GM13977 (cell line): Measurements from ENCODE around the gene LPCAT4.
"Not testable (repeated sequence)": the region's sequence is repeated elsewhere in the genome, so short reads cannot be mapped to it uniquely, and the experiment has no call there.

Source experiments
- DNase-seq: peaks from one replicate; pipeline ENCODE4 v3.0.0; 2012; ENCODE audit warnings: low spot score
- in situ Hi-C: fragments of 300-500 bp; cut with MboI; formaldehyde crosslinking; loops from one replicate; pipeline ENCODE4 v1.12.0; 2022; ENCODE audit warnings: low sequenced_read_pairs, low pct_unique_long_range_greater_than_20kb, mixed read lengths, inconsistent platforms; ENCODE audit not compliant: unreplicated experiment
- TF ChIP-seq, protein P1 (sequence below): IDR thresholded peaks from 2 replicates; pipeline ENCODE4 v1.5.1; 2012; ENCODE audit warnings: mild to moderate bottlenecking, control low read depth; ENCODE audit not compliant: insufficient read depth; ENCODE audit errors: extremely low read depth, missing control alignments

The LPCAT4 gene, protein sequence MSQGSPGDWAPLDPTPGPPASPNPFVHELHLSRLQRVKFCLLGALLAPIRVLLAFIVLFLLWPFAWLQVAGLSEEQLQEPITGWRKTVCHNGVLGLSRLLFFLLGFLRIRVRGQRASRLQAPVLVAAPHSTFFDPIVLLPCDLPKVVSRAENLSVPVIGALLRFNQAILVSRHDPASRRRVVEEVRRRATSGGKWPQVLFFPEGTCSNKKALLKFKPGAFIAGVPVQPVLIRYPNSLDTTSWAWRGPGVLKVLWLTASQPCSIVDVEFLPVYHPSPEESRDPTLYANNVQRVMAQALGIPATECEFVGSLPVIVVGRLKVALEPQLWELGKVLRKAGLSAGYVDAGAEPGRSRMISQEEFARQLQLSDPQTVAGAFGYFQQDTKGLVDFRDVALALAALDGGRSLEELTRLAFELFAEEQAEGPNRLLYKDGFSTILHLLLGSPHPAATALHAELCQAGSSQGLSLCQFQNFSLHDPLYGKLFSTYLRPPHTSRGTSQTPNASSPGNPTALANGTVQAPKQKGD

DNA sequence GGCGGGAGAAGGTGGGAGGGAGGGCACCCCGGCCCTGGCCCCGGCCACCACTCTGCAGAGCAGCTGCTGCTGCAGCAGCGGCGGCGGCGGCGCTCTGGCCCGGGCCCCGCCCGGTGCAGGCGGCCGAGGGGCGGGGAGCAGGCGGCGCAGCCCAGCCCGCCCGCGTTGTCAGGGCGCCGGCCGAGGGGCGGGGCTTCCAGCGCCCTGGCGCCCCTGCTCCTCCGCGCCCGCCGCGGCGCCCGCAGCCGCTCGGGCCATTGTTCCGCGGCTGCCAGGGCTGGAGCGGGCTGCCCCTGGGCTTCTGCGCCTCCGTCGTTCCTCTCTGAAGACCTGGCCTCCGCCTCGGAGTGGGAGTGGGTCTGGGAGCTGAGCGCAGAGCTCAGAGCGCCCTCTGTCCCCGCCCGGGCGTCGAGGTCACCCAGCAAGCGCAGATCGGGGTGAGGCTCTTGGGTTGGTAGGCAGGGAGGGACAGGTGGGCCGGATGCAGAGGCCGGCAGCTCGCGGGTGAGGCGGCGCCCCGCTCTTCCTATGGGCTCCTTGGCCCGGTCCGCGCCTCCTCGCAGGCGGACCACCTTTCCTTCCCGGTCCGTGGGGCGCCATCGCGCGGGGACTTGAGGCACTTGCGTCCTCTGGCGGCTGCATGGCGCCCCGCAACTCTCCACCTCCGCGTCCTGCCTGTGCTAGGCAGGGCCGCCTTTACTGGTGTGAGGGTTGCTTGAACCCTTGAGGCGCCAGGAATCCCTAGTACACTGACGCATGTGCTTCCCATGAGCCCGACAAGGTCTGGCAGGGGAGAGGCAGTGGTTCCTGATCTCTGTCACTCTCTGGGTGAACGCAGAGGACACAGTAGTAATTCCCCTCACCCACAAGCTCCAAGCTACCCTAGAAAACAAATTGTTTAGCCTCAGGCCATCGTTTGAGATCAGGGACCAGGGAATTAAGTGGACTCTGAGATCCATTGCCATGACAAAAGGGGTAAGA lies at the start of gene LPCAT4:
Gene LPCAT4 (minus strand): TSS at position 96 of the 981 bp plus-strand sequence. CDS start 96 bp downstream, outside the sequence.
- DNase-seq: peak; percentile 98
- in situ Hi-C loops: loop anchor here (25.0 kb wide), 1 partner anchor 220 kb away; the partner anchor contains the start of gene GOLGA8B
- TF ChIP-seq, protein P1, sequence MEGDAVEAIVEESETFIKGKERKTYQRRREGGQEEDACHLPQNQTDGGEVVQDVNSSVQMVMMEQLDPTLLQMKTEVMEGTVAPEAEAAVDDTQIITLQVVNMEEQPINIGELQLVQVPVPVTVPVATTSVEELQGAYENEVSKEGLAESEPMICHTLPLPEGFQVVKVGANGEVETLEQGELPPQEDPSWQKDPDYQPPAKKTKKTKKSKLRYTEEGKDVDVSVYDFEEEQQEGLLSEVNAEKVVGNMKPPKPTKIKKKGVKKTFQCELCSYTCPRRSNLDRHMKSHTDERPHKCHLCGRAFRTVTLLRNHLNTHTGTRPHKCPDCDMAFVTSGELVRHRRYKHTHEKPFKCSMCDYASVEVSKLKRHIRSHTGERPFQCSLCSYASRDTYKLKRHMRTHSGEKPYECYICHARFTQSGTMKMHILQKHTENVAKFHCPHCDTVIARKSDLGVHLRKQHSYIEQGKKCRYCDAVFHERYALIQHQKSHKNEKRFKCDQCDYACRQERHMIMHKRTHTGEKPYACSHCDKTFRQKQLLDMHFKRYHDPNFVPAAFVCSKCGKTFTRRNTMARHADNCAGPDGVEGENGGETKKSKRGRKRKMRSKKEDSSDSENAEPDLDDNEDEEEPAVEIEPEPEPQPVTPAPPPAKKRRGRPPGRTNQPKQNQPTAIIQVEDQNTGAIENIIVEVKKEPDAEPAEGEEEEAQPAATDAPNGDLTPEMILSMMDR: peak; percentile 96

DNA sequence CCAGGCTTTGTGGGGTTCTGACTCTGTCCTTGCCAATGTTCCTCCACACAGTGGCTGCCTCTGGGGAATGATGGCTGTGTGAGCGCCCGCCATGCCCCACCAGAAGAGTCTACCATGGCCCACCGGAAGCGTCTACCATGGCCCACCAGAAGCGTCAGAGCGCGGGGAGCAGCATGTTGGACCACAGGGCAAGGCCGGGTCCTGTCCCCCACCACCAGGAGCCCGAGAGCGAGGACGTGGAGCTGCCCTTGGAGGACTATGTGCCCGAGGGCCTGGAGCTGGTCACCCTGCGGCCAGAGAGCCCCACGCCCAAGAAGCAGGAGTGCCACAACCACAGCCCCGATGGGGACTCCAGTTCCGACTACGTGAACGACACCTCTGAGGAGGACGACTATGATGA lies 42.5 kb upstream of the LPCAT4 start:
- DNase-seq, in situ Hi-C loops: not testable (repeated sequence)

DNA sequence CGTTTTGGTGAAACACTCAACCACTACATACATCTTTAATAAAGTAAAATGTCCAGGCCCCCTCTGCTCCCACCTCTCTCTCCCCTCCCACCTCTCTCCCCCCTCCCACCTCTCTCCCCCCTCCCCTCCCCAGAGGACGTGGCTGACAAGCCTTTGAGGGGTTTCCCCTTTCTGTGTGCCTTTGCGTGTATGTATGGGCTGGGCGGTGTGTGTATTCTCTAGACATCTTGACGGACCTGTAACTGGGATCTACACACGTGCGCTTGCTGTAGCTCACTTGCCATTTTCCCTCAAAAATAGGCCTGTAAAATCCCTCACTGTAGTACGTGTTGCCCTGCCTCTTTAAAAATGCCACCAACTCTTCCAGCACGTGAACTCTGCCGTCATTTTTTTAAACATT lies 42.0 kb upstream of the LPCAT4 start:
- in situ Hi-C loops, DNase-seq: not testable (repeated sequence)

DNA sequence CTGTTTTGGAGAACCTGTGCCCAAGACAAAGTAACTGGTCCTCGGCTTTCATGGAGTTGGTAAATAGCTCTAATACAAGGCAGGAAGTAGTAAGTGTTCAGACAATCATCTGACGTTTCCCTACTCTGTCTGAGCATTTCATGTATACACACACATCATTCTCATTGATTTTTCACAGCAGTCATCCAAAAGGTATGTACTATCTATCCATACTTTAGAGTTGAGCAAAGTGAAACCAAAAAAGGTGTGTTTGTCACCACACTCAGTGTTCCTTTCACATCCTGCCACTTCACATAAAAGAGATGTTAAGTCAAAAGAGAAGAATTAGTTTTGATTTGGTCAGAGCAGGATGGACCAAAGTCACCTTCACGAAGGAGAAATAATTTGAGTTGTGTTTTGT lies 36.9 kb upstream of the LPCAT4 start:
- DNase-seq, in situ Hi-C loops: not testable (repeated sequence)

DNA sequence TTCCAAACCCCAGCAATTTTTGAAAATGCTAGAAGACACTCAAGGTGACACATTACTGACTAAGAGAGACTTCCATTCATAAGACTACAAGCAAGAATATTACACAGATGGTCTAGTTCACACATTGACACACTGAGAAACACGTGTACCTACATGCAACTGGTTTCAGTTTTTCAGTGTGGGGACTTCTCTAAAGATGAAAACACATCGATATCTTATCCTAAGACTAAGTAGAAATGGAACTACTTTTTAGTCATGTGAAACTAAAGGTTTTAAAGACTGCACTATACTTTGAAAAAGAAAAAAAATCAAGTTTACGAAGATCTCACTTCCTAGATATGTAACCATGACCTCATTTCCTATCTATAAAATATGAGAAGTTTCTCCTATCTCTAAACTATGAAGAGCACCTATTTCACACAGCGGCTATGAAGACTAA lies 36.2 kb upstream of the LPCAT4 start:
- DNase-seq, in situ Hi-C loops: not testable (repeated sequence)

DNA sequence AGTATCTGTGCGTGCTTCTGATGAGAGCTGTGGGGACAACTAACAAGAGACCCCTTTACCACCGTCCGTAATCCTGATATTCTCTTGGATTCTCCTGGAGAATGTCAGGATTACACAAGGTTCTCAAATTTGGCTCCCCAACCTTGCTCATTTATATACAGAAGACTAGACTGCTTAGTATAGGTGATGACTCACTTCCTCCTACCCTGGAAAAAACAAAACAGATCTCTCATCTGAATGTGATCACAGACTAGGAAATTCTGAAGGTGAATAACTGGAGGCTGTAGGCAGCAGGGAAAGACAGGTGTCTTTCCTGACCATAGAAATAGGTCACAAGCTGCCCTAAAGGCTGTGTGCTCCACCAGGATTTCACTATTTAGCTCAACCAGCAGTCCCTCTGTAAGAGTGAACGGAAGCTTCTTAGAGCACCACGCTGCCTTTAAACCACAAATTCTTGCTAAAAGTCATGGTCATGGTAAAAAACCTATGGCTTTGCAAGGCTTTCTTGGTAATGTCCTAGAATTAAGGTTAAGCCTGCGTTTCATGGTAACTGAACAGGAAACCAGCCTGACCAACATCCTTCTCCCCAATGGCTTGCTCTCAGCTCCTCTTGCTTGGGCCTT lies 30.8 kb upstream of the LPCAT4 start:
- in situ Hi-C loops, DNase-seq: not testable (repeated sequence)

DNA sequence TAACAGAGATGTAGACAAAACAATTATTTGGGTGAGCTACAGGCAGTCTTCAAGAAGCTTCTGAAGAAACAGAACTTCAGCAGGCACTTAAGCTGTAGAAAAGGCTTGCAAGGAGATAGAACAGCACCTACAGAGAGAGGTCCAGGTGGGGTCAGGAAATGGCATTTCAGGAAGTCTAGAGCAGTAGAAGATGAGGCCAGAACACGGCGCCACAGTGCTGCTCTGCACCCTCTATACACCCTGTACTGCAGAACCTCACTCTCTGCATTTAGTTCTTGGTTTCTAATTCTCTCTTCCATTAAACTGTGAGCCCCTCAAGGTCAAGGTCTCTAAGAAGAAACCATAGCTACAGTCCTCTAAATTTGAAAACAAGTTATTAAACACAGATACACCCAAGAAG lies 26.0 kb upstream of the LPCAT4 start:
- DNase-seq, in situ Hi-C loops: not testable (repeated sequence)

DNA sequence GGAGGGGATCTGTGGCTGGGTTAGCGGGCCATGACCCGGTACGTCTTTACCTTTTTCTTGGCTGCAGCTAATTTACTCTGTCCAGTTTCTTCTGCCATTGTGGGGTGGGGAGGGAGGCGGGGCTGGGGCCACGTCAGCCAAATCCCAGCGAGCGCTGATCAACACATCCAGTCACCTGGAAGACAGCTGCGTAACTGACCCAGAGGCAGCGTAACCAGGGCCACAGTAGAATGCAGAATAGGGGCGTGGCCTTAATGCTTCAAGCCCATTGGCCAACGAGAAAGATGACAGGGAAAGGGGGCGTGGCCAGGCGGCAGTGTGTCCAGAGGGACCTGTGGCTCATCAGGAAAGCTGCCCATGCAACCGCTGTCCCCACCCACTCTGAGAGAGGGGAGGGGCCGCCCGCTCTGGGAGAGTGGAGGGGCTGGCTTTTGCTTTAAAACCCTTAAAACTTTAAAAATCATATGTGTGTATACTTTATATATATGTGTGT lies 22.6 kb upstream of the LPCAT4 start:
- in situ Hi-C loops, DNase-seq: not testable (repeated sequence)

DNA sequence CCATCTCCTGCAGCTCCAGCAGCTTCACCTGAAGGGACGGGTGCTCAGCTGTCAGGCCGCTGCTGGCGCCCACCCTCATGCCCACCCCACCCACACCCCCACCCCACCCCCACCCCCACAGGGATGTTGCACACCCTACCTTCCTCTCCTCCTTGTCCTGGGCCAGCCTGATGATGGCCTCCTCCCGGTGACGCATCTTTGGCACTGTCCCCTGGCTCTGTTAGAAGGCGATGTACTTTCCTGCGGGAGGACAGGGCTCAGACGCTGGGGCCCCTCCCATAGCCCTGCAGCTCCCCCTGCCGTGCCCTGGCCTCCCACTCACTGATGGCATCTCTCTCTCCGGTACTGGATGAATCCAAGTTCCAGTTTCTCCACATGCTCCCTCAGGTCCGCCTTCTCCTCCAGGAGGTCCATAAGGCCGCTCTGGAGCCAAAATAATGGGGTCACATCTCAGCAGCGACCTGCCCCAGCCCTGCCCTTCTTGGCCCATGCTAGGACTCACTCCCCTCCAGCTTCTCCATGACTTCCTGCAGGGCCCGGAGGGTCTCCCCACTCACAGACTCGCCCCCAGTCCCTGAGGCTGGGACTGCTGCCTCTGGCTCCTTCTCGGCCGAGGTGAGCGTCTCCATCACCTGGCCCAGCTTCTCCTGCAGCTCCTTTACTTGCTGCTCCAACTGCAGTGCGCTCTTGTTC lies 15.0 kb upstream of the LPCAT4 start:
- DNase-seq, in situ Hi-C loops: not testable (repeated sequence)

DNA sequence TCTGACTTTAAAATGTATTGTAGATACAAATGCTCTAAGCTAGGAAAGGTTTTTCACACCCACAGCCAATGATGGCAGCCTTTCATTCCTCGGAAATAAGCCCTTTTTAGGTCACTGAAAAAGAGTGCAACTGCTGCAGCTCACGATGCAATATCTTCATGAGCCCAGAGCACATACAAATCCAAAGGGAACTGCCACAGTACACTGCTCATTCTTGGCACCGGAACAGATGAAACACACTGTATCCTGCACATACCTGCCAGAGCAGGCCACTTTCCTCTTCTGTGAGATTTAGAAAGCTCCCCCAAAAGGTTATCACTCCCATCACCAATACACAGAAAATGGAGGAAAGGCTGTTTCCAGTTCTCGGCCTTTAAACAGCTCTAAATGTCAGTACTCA lies 13.5 kb upstream of the LPCAT4 start:
- in situ Hi-C loops, DNase-seq: not testable (repeated sequence)

DNA sequence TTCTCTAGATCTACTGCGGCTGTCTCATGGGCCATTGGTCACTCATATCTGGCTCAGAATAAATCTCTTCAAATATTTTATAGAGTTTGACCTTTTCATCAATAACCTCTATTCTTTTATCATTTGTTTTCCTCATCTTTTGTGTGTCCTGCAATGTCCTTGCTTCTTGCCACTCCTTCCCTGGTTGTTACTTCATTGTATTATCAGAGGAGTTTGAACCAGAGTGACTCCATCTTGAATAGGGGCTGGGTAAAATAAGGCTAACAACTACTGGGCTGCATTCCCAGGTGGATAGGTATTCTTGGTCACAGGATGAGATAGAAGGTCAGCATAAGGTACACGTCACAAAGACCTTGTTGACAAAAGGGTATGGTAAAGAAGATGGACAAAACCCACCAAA lies 9.9 kb upstream of the LPCAT4 start:
- no peak for DNase-seq
- TF ChIP-seq, protein P1: no peak
- in situ Hi-C loops: no loop called here

DNA sequence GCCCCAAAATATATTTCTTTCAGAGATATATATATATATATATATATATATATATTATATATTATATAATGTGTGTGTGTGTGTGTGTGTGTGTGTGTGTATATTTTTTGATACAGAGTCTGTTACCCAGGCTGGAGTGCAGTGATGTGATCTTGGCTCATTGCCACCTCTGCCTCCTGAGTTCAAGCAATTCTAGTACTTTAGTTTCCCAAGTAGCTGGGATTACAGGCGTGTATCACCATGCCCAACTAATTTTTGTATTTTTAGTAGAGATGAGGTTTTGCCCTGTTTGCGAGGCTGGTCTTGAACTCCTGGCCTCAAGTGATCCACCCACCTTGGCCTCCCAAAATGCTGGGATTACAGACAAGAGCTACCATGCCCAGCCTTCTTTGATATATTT lies 8.5 kb upstream of the LPCAT4 start:
- DNase-seq, in situ Hi-C loops: not testable (repeated sequence)
